HepG2 (cell line): ENCODE results near the gene RXFP1. TPM values are rescaled to one million over a fixed set of nuclear protein-coding genes. Genes with fewer than 3 reads are reported as not detected.

Experiments used
- ATAC-seq: fragments of 200-7000 bp; cut with Tn5 transposase; 3 replicates; pipeline ENCODE4 v1.9.1; 2020; ENCODE audit warnings: mild to moderate bottlenecking, moderate library complexity
- BruUV-seq: library from RNA; stranded (reverse); fragments of 400-500 nt; replicated peaks from 2 replicates; lab custom pipeline; 2021; lab: Mats Ljungman, UMichigan
- CTCF ChIA-PET: fragments of 300-600 bp; formaldehyde crosslinking; extraction: SDS; loops from one replicate; lab custom pipeline; 2021; ENCODE audit warnings: low total read pairs, inconsistent platforms, low intra/inter-chr PET ratio; lab: Yijun Ruan, JAX
- POLR2A ChIA-PET: fragments of 350-600 bp; sonication (Branson Sonifier 250); formaldehyde crosslinking; loops from one replicate; lab custom pipeline; 2020; ENCODE audit warnings: antibody characterized with exemption, inconsistent platforms; lab: Yijun Ruan, JAX
- DNase-seq: peaks from one replicate; pipeline ENCODE4 v3.0.0-alpha.2; 2015; ENCODE audit warnings: low spot score
- FAIRE-seq: peaks from 3 replicates; lab custom pipeline; 2011; peaks lifted over from hg19 to GRCh38; lab: Jason Lieb, UNC
- H2AFZ ChIP-seq: one replicate; pipeline ENCODE4 v1.6.1; 2011; ENCODE audit warnings: low read length, inconsistent platforms
- H3K27ac ChIP-seq: fragments of 300-600 bp; 3 replicates; pipeline ENCODE4 v1.8.0; 2011; ENCODE audit warnings: mixed run types, mild to moderate bottlenecking, mixed read lengths, low read length, inconsistent platforms; ENCODE audit not compliant: insufficient read depth; ENCODE audit errors: extremely low read length
- H3K27me3 ChIP-seq, 2 experiments: fragments of 200-600 bp in 1 of 2; 2 replicates in 1 of 2; 3 replicates in 1 of 2; pipeline versions ENCODE4 v1.6.0 to v1.8.0; 2011; ENCODE audit warnings: low read length in 2 of 2, mild to moderate bottlenecking in 2 of 2, moderate library complexity in 2 of 2, inconsistent platforms in 1 of 2; ENCODE audit not compliant: insufficient read depth in 2 of 2, control insufficient read depth in 1 of 2
- H3K36me3 ChIP-seq, 2 experiments: fragments of 200-600 bp in 1 of 2; replicated peaks in 1 of 2; 2 replicates in 1 of 2; 3 replicates in 1 of 2; pipeline versions ENCODE4 v1.5.1 to v1.8.0; 2011; ENCODE audit warnings: low read length in 2 of 2, inconsistent platforms in 1 of 2; ENCODE audit not compliant: insufficient read depth in 2 of 2, control insufficient read depth in 1 of 2
- H3K4me1 ChIP-seq: 2 replicates; pipeline ENCODE4 v1.5.1; 2012; ENCODE audit warnings: low read length, inconsistent platforms; ENCODE audit not compliant: insufficient read depth
- H3K4me2 ChIP-seq: 2 replicates; pipeline ENCODE4 v1.6.0; 2011; ENCODE audit warnings: low read depth, low read length, inconsistent platforms
- H3K4me3 ChIP-seq, 3 experiments: fragments of 200-600 bp in 1 of 3; sonication (generic), shearing (Covaris generic) in 1 of 3; replicated peaks in 1 of 3; 2 replicates each; pipeline ENCODE4 v1.5.1; 2011 to 2016; ENCODE audit warnings: low read length in 3 of 3, inconsistent platforms in 2 of 3, low read depth in 2 of 3, mild to moderate bottlenecking in 2 of 3, control low read depth in 1 of 3, mixed read lengths in 1 of 3; ENCODE audit not compliant: insufficient read depth in 1 of 3
- H3K79me2 ChIP-seq: one replicate; pipeline ENCODE4 v1.6.1; 2011; ENCODE audit warnings: low read length, inconsistent platforms; ENCODE audit not compliant: insufficient read depth
- H3K9ac ChIP-seq: 2 replicates; pipeline ENCODE4 v1.6.0; 2011; ENCODE audit warnings: mild to moderate bottlenecking, low read depth, low read length, inconsistent platforms; ENCODE audit not compliant: insufficient read depth
- H3K9me3 ChIP-seq: 2 replicates; pipeline ENCODE4 v1.5.1; 2012; ENCODE audit warnings: mild to moderate bottlenecking, low read length
- H4K20me1 ChIP-seq: 2 replicates; pipeline ENCODE4 v1.6.0; 2011; ENCODE audit warnings: inconsistent platforms, mild to moderate bottlenecking, low read length, moderate library complexity; ENCODE audit not compliant: insufficient read depth
- ATF7 ChIP-seq, 2 experiments: fragments of 450-650 bp in 1 of 2; sonication (generic) in 1 of 2; formaldehyde crosslinking in 1 of 2; IDR thresholded peaks; 2 replicates each; pipeline versions ENCODE4 v1.4.0 to v1.6.1; 2016 to 2020; ENCODE audit warnings: antibody characterized with exemption in 1 of 2, mild to moderate bottlenecking in 1 of 2, missing genetic modification reagents in 1 of 2
- EEA1 ChIP-seq: sonication (generic); formaldehyde crosslinking; IDR thresholded peaks from 2 replicates; pipeline ENCODE4 v1.5.1; 2020; ENCODE audit warnings: mild to moderate bottlenecking, missing genetic modification reagents, borderline replicate concordance
- FIP1L1 ChIP-seq: fragments of 200-400 bp; formaldehyde crosslinking; IDR thresholded peaks from 2 replicates; pipeline ENCODE4 v1.6.1; 2018; ENCODE audit warnings: low read depth, mild to moderate bottlenecking, low read length, moderate library complexity, borderline replicate concordance; ENCODE audit not compliant: insufficient read depth
- HNF4A ChIP-seq: sonication (generic); formaldehyde crosslinking; IDR thresholded peaks from 2 replicates; pipeline ENCODE4 v1.4.0; 2020; ENCODE audit warnings: missing genetic modification reagents
- HOXA7 ChIP-seq: sonication (generic); formaldehyde crosslinking; IDR thresholded peaks from 2 replicates; pipeline ENCODE4 v1.8.1; 2022; ENCODE audit warnings: mild to moderate bottlenecking, missing genetic modification reagents, moderate library complexity
- KLF16 ChIP-seq, 2 experiments: sonication (generic) in 1 of 2; formaldehyde crosslinking in 1 of 2; IDR thresholded peaks; 2 replicates each; pipeline versions ENCODE4 v1.6.1 to v1.8.0; 2016 to 2023; ENCODE audit warnings: missing genetic modification reagents in 2 of 2, missing compliant biosample characterization in 1 of 2
- NR1H2 ChIP-seq: sonication (generic); formaldehyde crosslinking; IDR thresholded peaks from 2 replicates; pipeline ENCODE4 v1.8.1; 2022; ENCODE audit warnings: low read depth, missing genetic modification reagents, borderline replicate concordance
- RAD51 ChIP-seq: fragments of 450-650 bp; IDR thresholded peaks from 2 replicates; pipeline ENCODE4 v1.6.1; 2016; ENCODE audit warnings: borderline replicate concordance
- TRAFD1 ChIP-seq: sonication (generic); formaldehyde crosslinking; IDR thresholded peaks from 2 replicates; pipeline ENCODE4 v1.5.1; 2020; ENCODE audit warnings: missing genetic modification reagents, mild to moderate bottlenecking, borderline replicate concordance
- ZBTB14 ChIP-seq: sonication (generic); formaldehyde crosslinking; IDR thresholded peaks from 2 replicates; pipeline ENCODE4 v1.4.0; 2020; ENCODE audit warnings: missing genetic modification reagents
- ZC3H13 ChIP-seq: sonication (generic); formaldehyde crosslinking; IDR thresholded peaks from 2 replicates; pipeline ENCODE4 v1.8.1; 2023; ENCODE audit warnings: mild to moderate bottlenecking, missing genetic modification reagents, moderate library complexity
- ZFP36L2 ChIP-seq: sonication (generic); formaldehyde crosslinking; IDR thresholded peaks from 2 replicates; pipeline ENCODE4 v1.4.0; 2020; ENCODE audit warnings: missing genetic modification reagents
- ZNF33A ChIP-seq: sonication (generic); formaldehyde crosslinking; IDR thresholded peaks from 2 replicates; pipeline ENCODE4 v1.5.1; 2020; ENCODE audit warnings: missing genetic modification reagents, mild to moderate bottlenecking, moderate library complexity, borderline replicate concordance
- ZNF549 ChIP-seq: sonication (generic); formaldehyde crosslinking; IDR thresholded peaks from 2 replicates; pipeline ENCODE4 v1.5.0; 2020; ENCODE audit warnings: missing genetic modification reagents
- ZNF605 ChIP-seq: sonication (generic); formaldehyde crosslinking; IDR thresholded peaks from 2 replicates; pipeline ENCODE4 v1.8.0; 2022; ENCODE audit warnings: mild to moderate bottlenecking, missing genetic modification reagents
- ZNF644 ChIP-seq: IDR thresholded peaks from 2 replicates; pipeline ENCODE4 v1.6.1; 2016; ENCODE audit warnings: low read depth
- ZNF703 ChIP-seq: sonication (generic); formaldehyde crosslinking; IDR thresholded peaks from 2 replicates; pipeline ENCODE4 v1.5.1; 2020; ENCODE audit warnings: missing genetic modification reagents, mild to moderate bottlenecking, moderate library complexity, borderline replicate concordance
- ZNF776 ChIP-seq: sonication (generic); formaldehyde crosslinking; IDR thresholded peaks from 2 replicates; pipeline ENCODE4 v1.4.0; 2020; ENCODE audit warnings: mild to moderate bottlenecking, missing genetic modification reagents
- ZNF883 ChIP-seq: sonication (generic); formaldehyde crosslinking; IDR thresholded peaks from 2 replicates; pipeline ENCODE4 v1.5.1; 2020; ENCODE audit warnings: mild to moderate bottlenecking, missing genetic modification reagents; ENCODE audit errors: not compliant biosample characterization
- WGBS: methylation state at CpG from one replicate; pipeline ENCODE4 v1.1.6; 2017; ENCODE audit warnings: low lambda C conversion rate; 5-methylcytosine and 5-hydroxymethylcytosine counted together
- in situ Hi-C: cut with HindIII; loops from 2 replicates; pipeline ENCODE4 v1.10.0; 2017; ENCODE audit warnings: low pct_unique_long_range_greater_than_20kb; ENCODE audit not compliant: extremely low pct_ligation_motif_present
- intact Hi-C: fragments of 100-400 bp; cut with micrococcal nuclease; formaldehyde crosslinking; loops from one replicate; pipeline ENCODE4 v1.10.0; 2022; ENCODE audit not compliant: unreplicated experiment
- polyA plus RNA-seq, 8 experiments: library from polyadenylated mRNA; depleted of rRNA in 3 of 8; stranded (reverse) in 7 of 8; unstranded in 1 of 8; fragments of >200 nt; fragmentation: Illumina TruSeq in 4 of 8; extraction: Trizol in 4 of 8; gene quantifications; 2 replicates each; pipeline versions ENCODE4 v1.2.1 to v1.2.3, GENCODE V29; 2011 to 2016; ENCODE audit warnings: low read depth in 4 of 8, missing spikeins in 1 of 8, mixed read lengths in 1 of 8; ENCODE audit not compliant: insufficient read depth in 1 of 8
- total RNA-seq, 5 experiments: library from RNA; depleted of rRNA; stranded (reverse); fragments of >200 nt; fragmentation: Illumina TruSeq; extraction: Trizol; gene quantifications; 2 replicates each; pipeline ENCODE4 v1.2.3, GENCODE V29; 2016; ENCODE audit warnings: low read depth in 1 of 5
- TF ChIP-seq, protein P1 (sequence below): sonication (generic); formaldehyde crosslinking; IDR thresholded peaks from 2 replicates; pipeline ENCODE4 v1.4.0; 2020; ENCODE audit warnings: low read depth, mild to moderate bottlenecking, missing genetic modification reagents

The RXFP1 gene
- total and polyA plus RNA-seq, 2 of the 13 experiments (the other 11 are each of a cell fraction or from before 2014, with no cell fraction given), result not detected

DNA sequence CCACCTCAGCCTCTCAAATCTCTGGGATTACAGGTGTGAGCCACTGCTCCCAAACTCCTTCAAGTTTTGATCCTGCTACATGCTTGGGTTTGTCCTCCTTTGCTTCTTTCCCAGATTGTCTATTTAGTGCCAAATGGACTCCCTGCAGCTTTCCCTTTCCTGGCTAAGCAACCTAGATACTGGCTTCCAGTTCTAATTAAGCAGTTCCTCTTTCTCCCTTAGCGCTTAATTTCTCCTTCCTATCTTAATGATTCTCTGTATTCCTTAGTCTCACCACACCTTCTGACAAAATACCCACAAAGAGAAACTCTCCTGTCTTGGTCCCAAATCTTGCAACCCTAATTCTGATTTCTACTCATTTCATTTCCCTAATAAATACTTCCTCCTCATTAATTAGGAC is 7.8 kb downstream of the RXFP1 start:
- CTCF ChIA-PET, result no interaction called here
- Histone ChIP-seq H3K9ac (no peak overlapping the region), H3K36me3 (no peaks in the 10 kb centered on the region), H3K27me3 (no peaks in the 10 kb centered on the region), H4K20me1 (no peaks in the 10 kb centered on the region), H3K9me3 (no peaks in the 10 kb centered on the region), H3K27ac (no peak overlapping the region), H3K4me2 (no peak overlapping the region), H3K4me3 (no peak overlapping the region), H2AFZ (no peak overlapping the region), H3K79me2 (no peaks in the 10 kb centered on the region), H3K4me1 (no peaks in the 10 kb centered on the region)
- POLR2A ChIA-PET, result no interaction called here
- 64% methylated on average over 1 of the region's 1 CpG for WGBS
- FAIRE-seq (no peak), ATAC-seq (no peak), DNase-seq (no peak)
- in situ Hi-C loops, result no loop called here
- intact Hi-C loops, result no loop called here
- BruUV-seq, result no TSS peak
- TF ChIP-seq ZFP36L2 (CRISPR knock-in tag), result no peak
- TF ChIP-seq ZC3H13 (CRISPR knock-in tag), result no peak
- TF ChIP-seq HOXA7, result no peak
- TF ChIP-seq ZNF33A, result no peak
- TF ChIP-seq FIP1L1, result no peak
- TF ChIP-seq KLF16 (CRISPR knock-in tag; IDR thresholded peaks at IDR 0.05), result no peak
- TF ChIP-seq ATF7 (IDR thresholded peaks at IDR 0.05), result no peak
- no peak for TF ChIP-seq ATF7 (CRISPR knock-in tag; IDR thresholded peaks at IDR 0.05)
- TF ChIP-seq ZNF605 (CRISPR knock-in tag), result no peak
- TF ChIP-seq, protein P1, sequence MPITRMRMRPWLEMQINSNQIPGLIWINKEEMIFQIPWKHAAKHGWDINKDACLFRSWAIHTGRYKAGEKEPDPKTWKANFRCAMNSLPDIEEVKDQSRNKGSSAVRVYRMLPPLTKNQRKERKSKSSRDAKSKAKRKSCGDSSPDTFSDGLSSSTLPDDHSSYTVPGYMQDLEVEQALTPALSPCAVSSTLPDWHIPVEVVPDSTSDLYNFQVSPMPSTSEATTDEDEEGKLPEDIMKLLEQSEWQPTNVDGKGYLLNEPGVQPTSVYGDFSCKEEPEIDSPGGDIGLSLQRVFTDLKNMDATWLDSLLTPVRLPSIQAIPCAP, result no peak
- no peak for TF ChIP-seq HNF4A
- TF ChIP-seq ZBTB14 (CRISPR knock-in tag), result no peak
- no peak for TF ChIP-seq ZNF644 (CRISPR knock-in tag)
- no peak for TF ChIP-seq ZNF703
- TF ChIP-seq EEA1, result no peak
- TF ChIP-seq ZNF549 (CRISPR knock-in tag), result no peak
- TF ChIP-seq TRAFD1 (CRISPR knock-in tag), result no peak
- no peak for TF ChIP-seq RAD51
- no peak for TF ChIP-seq ZNF883 (CRISPR knock-in tag)
- no peak for TF ChIP-seq ZNF776 (CRISPR knock-in tag)
- TF ChIP-seq NR1H2 (CRISPR knock-in tag), result no peak
